GM12875 (cell line): ENCODE measurements around the gene EIF4G1.

ENCODE experiments used
- H3K4me3 ChIP-seq: one replicate; pipeline ENCODE4 v1.5.1; 2011; ENCODE audit warnings: low read depth, low read length, control low read depth
- TF ChIP-seq, protein P1 (sequence below): IDR thresholded peaks from 2 replicates; pipeline ENCODE4 v1.5.1; 2011; ENCODE audit warnings: low read depth, mild to moderate bottlenecking, control low read depth, inconsistent platforms, low read length, moderate library complexity, borderline replicate concordance; ENCODE audit not compliant: insufficient read depth

The EIF4G1 gene

DNA sequence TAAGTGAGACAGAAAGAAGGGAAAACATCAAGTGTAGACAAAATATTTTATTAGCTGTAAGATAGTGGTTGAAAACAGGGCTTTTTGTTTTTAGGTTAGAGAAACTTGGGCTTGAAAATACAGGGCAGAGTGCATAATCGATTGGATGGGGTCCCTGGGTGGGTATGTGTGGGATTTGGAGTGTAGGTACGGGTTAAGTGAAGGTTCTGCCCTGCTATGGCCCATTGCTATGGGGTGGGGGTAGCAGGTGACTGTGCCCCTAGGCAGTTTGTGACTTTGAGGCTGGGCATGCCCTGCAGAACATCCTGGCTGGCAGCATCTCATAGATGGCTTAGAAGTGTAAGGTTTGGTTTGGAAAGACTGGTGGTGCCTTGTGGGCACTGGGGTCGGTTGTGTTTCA is 19.3 kb downstream of the EIF4G1 start:
- no peak overlapping the region for H3K4me3 ChIP-seq
- TF ChIP-seq, protein P1, sequence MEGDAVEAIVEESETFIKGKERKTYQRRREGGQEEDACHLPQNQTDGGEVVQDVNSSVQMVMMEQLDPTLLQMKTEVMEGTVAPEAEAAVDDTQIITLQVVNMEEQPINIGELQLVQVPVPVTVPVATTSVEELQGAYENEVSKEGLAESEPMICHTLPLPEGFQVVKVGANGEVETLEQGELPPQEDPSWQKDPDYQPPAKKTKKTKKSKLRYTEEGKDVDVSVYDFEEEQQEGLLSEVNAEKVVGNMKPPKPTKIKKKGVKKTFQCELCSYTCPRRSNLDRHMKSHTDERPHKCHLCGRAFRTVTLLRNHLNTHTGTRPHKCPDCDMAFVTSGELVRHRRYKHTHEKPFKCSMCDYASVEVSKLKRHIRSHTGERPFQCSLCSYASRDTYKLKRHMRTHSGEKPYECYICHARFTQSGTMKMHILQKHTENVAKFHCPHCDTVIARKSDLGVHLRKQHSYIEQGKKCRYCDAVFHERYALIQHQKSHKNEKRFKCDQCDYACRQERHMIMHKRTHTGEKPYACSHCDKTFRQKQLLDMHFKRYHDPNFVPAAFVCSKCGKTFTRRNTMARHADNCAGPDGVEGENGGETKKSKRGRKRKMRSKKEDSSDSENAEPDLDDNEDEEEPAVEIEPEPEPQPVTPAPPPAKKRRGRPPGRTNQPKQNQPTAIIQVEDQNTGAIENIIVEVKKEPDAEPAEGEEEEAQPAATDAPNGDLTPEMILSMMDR = no peak

- TF ChIP-seq, protein P1 = no peak
- no peak overlapping the region for H3K4me3 ChIP-seq
Observed at GRCh38 chr3:184334470-184335158, 20.2 kb downstream of the EIF4G1 start.

- TF ChIP-seq, protein P1 = no peak
- no peak overlapping the region for H3K4me3 ChIP-seq
Observed at GRCh38 chr3:184335291-184335660, 20.9 kb downstream of the EIF4G1 start.

DNA sequence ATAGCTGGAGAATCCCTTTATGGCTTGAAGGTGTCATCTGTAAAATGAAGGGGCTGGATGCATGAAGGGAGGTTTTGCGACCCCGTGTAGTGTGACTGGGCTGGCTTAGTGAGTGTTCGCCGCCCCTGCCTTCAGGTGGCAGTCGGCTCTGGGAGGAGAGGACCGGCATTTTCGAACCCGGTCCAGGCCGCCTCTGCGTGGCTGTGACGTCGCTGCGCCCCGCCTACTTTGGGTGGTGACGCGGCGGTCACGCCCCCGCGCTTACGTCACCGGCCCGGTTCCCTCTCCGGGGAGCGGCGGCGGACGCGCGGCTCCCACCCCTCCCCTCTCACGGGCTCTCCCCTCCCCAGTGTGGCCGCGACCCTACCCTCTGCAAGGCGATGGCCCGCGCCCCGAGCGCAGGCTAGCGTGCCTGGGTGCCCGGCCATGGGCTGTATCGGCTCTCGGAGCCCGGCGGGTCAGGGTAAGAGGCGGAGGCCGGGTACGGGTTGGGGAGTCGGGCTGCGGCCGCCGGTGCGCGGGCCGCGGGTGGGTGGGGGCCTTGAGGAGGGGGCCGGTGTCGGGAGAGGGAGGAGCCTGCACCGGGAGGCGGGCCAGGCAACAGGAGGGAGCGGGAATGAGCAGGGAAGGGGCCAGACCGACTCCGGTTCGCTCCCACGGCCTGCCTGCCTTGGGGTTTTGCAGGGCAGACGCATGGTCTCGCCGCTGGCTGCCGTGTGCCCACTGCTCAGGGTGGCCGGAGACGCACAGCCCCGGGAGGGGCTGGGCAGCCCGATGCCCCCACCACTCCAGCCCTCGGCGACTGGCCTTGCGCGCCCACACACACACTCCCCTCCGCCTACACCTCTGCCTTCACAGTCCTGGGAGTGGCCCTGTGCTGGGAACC is 21.5 kb downstream of the EIF4G1 start:
- TF ChIP-seq, protein P1 = no peak

DNA sequence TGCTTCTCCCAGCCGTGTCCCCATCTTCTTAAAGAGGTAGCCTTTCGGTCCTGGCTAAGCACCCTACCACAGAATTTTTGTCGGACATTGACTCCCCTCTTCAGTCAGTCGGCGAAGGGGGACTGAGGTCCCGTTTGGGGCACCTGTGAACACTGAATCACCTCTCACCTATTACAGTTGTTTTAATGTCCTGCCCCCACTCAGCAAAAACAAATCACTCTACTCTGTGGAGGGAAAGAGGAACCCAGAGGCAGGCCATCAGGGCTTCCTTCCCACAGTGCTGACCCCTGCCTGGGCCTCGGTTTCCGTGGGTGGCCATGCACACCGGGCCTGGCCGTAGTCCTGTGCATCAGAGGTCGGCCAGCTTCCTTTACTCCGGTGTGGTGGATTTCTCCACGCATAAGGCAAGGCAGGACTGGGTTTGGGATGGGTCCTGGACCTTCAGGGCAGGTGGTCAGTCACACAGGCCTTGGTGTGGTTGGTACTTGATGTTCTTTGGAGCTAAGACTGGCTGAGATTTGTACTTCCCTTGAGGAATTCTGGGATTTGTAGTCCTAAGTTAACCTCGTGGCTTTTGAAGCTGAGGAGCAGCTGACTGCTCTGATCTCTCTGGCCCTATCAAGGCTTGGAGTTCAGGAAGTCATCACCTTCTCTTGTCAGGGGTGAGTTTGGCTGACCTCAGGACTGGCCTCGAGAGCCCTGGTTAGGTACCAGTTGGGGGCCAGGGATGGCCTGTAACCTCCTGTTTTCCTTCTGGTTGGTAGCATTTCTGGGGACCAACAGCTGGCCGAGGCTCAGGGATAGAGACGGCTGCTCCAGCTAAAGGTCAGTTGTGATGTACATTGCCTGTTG is 22.4 kb downstream of the EIF4G1 start:
- peak overlapping the region; percentile 46 for H3K4me3 ChIP-seq

More for the DNA sequence above, 21.5 kb downstream of the EIF4G1 start:
- peak overlapping the region; percentile 46 for H3K4me3 ChIP-seq

DNA sequence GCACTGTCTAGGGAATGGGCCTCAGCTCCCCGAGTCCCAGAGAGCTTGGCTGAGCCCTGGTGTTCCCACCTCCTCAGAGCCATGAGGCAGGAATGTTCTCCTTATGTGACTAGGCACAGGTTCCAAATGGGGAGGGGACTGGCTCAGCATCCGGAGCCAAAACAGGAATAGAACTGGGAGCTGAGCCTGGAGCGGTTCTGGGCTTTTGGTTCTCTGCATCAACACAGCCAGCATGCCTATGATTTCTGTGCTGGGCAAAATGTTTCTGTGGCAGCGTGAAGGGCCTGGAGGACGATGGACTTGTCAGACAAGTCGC is 23.0 kb downstream of the EIF4G1 start, which contains the start of gene FAM131A:
Gene FAM131A, plus strand, starts transcription at position 202 of the 316 bp plus-strand sequence. Its CDS starts 31 bp downstream, at position 233.
- no peak within 1 kb of the TSS for H3K4me3 ChIP-seq
- TF ChIP-seq, protein P1 = no peak

More for the DNA sequence above, 22.4 kb downstream of the EIF4G1 start:
- TF ChIP-seq, protein P1 = no peak
